ENCODE results near the gene ANKHD1.
"Not testable (repeated sequence)": the region's sequence is repeated elsewhere in the genome, so short reads cannot be mapped to it uniquely, and the experiment has no call there.

The ANKHD1 gene

GRCh38 chr5:140429724-140430123 is 28.1 kb downstream of the ANKHD1 start:
- DNase-seq, result no peak

GRCh38 chr5:140432212-140432611 is 30.6 kb downstream of the ANKHD1 start:
- no peak for DNase-seq

GRCh38 chr5:140432916-140433315 is 31.3 kb downstream of the ANKHD1 start:
- no peak for DNase-seq

GRCh38 chr5:140457368-140457767 is 55.7 kb downstream of the ANKHD1 start:
- not testable (repeated sequence) for DNase-seq

GRCh38 chr5:140466981-140467742 is 65.5 kb downstream of the ANKHD1 start:
- DNase-seq, result no peak

- DNase-seq, result no peak
Observed at GRCh38 chr5:140468188-140468587, 66.6 kb downstream of the ANKHD1 start.

GRCh38 chr5:140469259-140469658 is 67.6 kb downstream of the ANKHD1 start:
- no peak for DNase-seq

- DNase-seq, result peak; percentile 30
Observed at GRCh38 chr5:140480310-140481014, 78.8 kb downstream of the ANKHD1 start.

GRCh38 chr5:140481758-140482157 is 80.1 kb downstream of the ANKHD1 start:
- no peak for DNase-seq

GRCh38 chr5:140483055-140483454 is 81.4 kb downstream of the ANKHD1 start:
- DNase-seq, result no peak

GRCh38 chr5:140488141-140488540 is 86.5 kb downstream of the ANKHD1 start:
- not testable (repeated sequence) for DNase-seq

GRCh38 chr5:140488914-140489313 is 87.3 kb downstream of the ANKHD1 start:
- no peak for DNase-seq

- no peak for DNase-seq
Observed at GRCh38 chr5:140497897-140498296, 96.3 kb downstream of the ANKHD1 start.

- DNase-seq, result no peak
Observed at GRCh38 chr5:140498591-140498990, 97.0 kb downstream of the ANKHD1 start.

- DNase-seq, result no peak
Observed at GRCh38 chr5:140502834-140503233, 101.2 kb downstream of the ANKHD1 start.

GRCh38 chr5:140509898-140510297 is 108.3 kb downstream of the ANKHD1 start:
- DNase-seq, result no peak

GRCh38 chr5:140513124-140513523 is 111.5 kb downstream of the ANKHD1 start:
- no peak for DNase-seq

- no peak for DNase-seq
Observed at GRCh38 chr5:140524003-140524402, 122.4 kb downstream of the ANKHD1 start.

GRCh38 chr5:140540227-140540626 is 138.6 kb downstream of the ANKHD1 start:
- DNase-seq, result no peak

- DNase-seq, result no peak
Observed at GRCh38 chr5:140542972-140543371, 141.3 kb downstream of the ANKHD1 start.

GRCh38 chr5:140544986-140545385 is 143.4 kb downstream of the ANKHD1 start:
- no peak for DNase-seq

- DNase-seq, result no peak
Observed at GRCh38 chr5:140545606-140546005, 144.0 kb downstream of the ANKHD1 start.

GRCh38 chr5:140546851-140547507 is 145.3 kb downstream of the ANKHD1 start:
- no peak for DNase-seq

Data from NCI-H526 treated with DMSO at 0.1 percent for 48 hours (cell line).